Activated naive CD4-positive, alpha-beta T cell treated with anti-CD3 and anti-CD28 coated beads, Interleukin-2, amount 10 ng/mL, durations not matched to agents 7 days and 5 days (primary cell): ENCODE measurements around the gene AKAP13.
A peak's percentile ranks its signal among the peaks of the same experiment; 100 is the strongest.

Experiments
- CTCF ChIA-PET: fragments of 350-600 bp; sonication (Branson Sonifier 250); formaldehyde crosslinking; loops from one replicate; lab custom pipeline; 2021; ENCODE audit warnings: antibody characterized with exemption; lab: Charles Lee
- DNase-seq: peaks from one replicate; pipeline ENCODE4 v3.0.0-alpha.2; 2020
- H3K27ac Mint-ChIP-seq: one replicate; pipeline ENCODE4 v1.8.0; 2021; ENCODE audit warnings: mild to moderate bottlenecking, moderate library complexity, mixed read lengths
- H3K27me3 Mint-ChIP-seq: one replicate; pipeline ENCODE4 v1.8.0; 2021; ENCODE audit warnings: mild to moderate bottlenecking, mixed read lengths
- H3K36me3 Mint-ChIP-seq: one replicate; pipeline ENCODE4 v1.8.0; 2021; ENCODE audit warnings: mixed read lengths
- H3K4me1 Mint-ChIP-seq: one replicate; pipeline ENCODE4 v1.8.0; 2021; ENCODE audit warnings: mixed read lengths
- H3K4me3 Mint-ChIP-seq: one replicate; pipeline ENCODE4 v1.8.0; 2021; ENCODE audit warnings: mild to moderate bottlenecking, moderate library complexity, mixed read lengths
- H3K9me3 Mint-ChIP-seq: one replicate; pipeline ENCODE4 v1.8.0; 2021; ENCODE audit warnings: mixed read lengths

The AKAP13 gene

GRCh38 chr15:85595804-85596536 is 215.6 kb downstream of the AKAP13 start:
- no peak overlapping the region for H3K4me3 Mint-ChIP-seq
- H3K36me3 Mint-ChIP-seq = peaks cover 27% of the 10 kb centered on the region
- H3K27me3 Mint-ChIP-seq = no peaks in the 10 kb centered on the region
- H3K9me3 Mint-ChIP-seq = no peaks in the 10 kb centered on the region
- H3K4me1 Mint-ChIP-seq = peaks cover 39% of the 10 kb centered on the region
- no peak overlapping the region for H3K27ac Mint-ChIP-seq
- CTCF ChIA-PET = no interaction called here
- no peak for DNase-seq

GRCh38 chr15:85597155-85597815 is 216.9 kb downstream of the AKAP13 start:
- H3K36me3 Mint-ChIP-seq = peaks cover 26% of the 10 kb centered on the region

GRCh38 chr15:85598219-85598618 is 217.8 kb downstream of the AKAP13 start:
- Mint-ChIP-seq H3K36me3 (peaks cover 27% of the 10 kb centered on the region), H3K4me1 (peaks cover 47% of the 10 kb centered on the region), H3K27ac (peak overlapping the region; percentile 2), H3K4me3 (no peak overlapping the region), H3K9me3 (no peaks in the 10 kb centered on the region), H3K27me3 (no peaks in the 10 kb centered on the region)
- CTCF ChIA-PET = no interaction called here
- no peak for DNase-seq

More at GRCh38 chr15:85597155-85597815, 216.9 kb downstream of the AKAP13 start:
- Mint-ChIP-seq H3K4me3 (no peak overlapping the region), H3K27ac (no peak overlapping the region), H3K27me3 (no peaks in the 10 kb centered on the region), H3K4me1 (peaks cover 39% of the 10 kb centered on the region), H3K9me3 (no peaks in the 10 kb centered on the region)
- CTCF ChIA-PET = interaction anchor here (0.8 to 1.2 kb wide), 3 partner anchors 14 to 243 kb away, joined by 3 read pairs; no protein-coding TSS in a partner anchor
- peak; percentile 50 for DNase-seq

- H3K4me3 Mint-ChIP-seq = no peak overlapping the region
- CTCF ChIA-PET = no interaction called here
- peaks cover 30% of the 10 kb centered on the region for H3K36me3 Mint-ChIP-seq
- H3K9me3 Mint-ChIP-seq = no peaks in the 10 kb centered on the region
- peaks cover 50% of the 10 kb centered on the region for H3K4me1 Mint-ChIP-seq
- H3K27me3 Mint-ChIP-seq = no peaks in the 10 kb centered on the region
- no peak for DNase-seq
- H3K27ac Mint-ChIP-seq = no peak overlapping the region
Measured at GRCh38 chr15:85598718-85599398, 218.5 kb downstream of the AKAP13 start.

GRCh38 chr15:85600001-85600400 is 219.6 kb downstream of the AKAP13 start:
- peaks cover 50% of the 10 kb centered on the region for H3K4me1 Mint-ChIP-seq
- peaks cover 31% of the 10 kb centered on the region for H3K36me3 Mint-ChIP-seq
- no peaks in the 10 kb centered on the region for H3K27me3 Mint-ChIP-seq
- no peak for DNase-seq
- no peaks in the 10 kb centered on the region for H3K9me3 Mint-ChIP-seq
- H3K4me3 Mint-ChIP-seq = no peak overlapping the region
- CTCF ChIA-PET = no interaction called here
- no peak overlapping the region for H3K27ac Mint-ChIP-seq

DNA sequence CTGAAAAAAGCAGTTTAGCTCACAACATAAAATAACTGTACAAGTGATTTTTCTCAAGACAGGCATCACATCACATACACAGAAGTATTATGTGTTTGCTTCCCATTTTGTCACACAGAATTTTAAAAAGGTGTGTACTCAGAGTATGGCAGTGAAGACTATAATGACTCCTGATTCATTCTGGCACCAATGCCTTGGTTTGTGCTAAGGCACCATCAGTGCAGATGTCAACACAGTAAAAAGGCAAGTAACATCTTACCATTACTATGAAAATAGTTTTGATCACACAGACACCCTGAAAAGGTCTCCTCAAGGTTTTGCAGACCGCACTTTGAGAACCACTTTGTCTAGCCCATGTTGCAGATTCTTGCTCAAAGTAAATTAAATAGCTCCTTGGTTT is 222.8 kb downstream of the AKAP13 start:
- H3K4me3 Mint-ChIP-seq = no peak overlapping the region
- peaks cover 32% of the 10 kb centered on the region for H3K36me3 Mint-ChIP-seq
- H3K27ac Mint-ChIP-seq = no peak overlapping the region
- CTCF ChIA-PET = interaction anchor here (1.5 kb wide), 1 partner anchor 12 kb away, joined by 6 read pairs; no protein-coding TSS in a partner anchor
- no peaks in the 10 kb centered on the region for H3K9me3 Mint-ChIP-seq
- H3K27me3 Mint-ChIP-seq = no peaks in the 10 kb centered on the region
- peaks cover 30% of the 10 kb centered on the region for H3K4me1 Mint-ChIP-seq
- DNase-seq = no peak

DNA sequence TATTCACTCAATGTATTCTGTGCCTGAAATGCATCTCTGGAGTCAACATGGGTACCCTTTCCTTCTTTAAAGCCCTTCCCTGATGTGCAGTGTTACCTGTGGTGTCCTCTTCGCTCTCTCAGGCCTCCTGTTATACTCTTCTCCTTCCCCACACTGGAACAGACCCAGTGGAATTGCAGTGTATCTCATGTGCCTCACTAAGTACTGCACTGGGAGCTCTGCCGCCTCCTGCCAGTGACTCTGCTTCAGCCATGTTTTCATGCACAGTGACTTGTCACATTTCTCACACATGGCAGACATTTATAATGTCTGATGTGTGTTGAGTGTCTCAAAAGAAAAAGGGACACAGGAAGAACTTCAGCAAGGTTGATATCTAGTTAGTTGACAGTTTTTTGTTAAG is 223.3 kb downstream of the AKAP13 start:
- no peak overlapping the region for H3K27ac Mint-ChIP-seq
- CTCF ChIA-PET = interaction anchor here (1.5 kb wide), 1 partner anchor 11 kb away, joined by 6 read pairs; no protein-coding TSS in a partner anchor

GRCh38 chr15:85604194-85604593 is 223.8 kb downstream of the AKAP13 start:
- peaks cover 23% of the 10 kb centered on the region for H3K4me1 Mint-ChIP-seq
- no peaks in the 10 kb centered on the region for H3K27me3 Mint-ChIP-seq
- H3K4me3 Mint-ChIP-seq = no peak overlapping the region
- DNase-seq = no peak
- no peaks in the 10 kb centered on the region for H3K9me3 Mint-ChIP-seq
- CTCF ChIA-PET = interaction anchor here (1.5 kb wide), 1 partner anchor 11 kb away, joined by 6 read pairs; no protein-coding TSS in a partner anchor
- H3K27ac Mint-ChIP-seq = no peak overlapping the region
- peaks cover 29% of the 10 kb centered on the region for H3K36me3 Mint-ChIP-seq

More for the DNA sequence above, 223.3 kb downstream of the AKAP13 start:
- peaks cover 26% of the 10 kb centered on the region for H3K4me1 Mint-ChIP-seq
- H3K9me3 Mint-ChIP-seq = no peaks in the 10 kb centered on the region
- no peak for DNase-seq
- H3K4me3 Mint-ChIP-seq = no peak overlapping the region
- no peaks in the 10 kb centered on the region for H3K27me3 Mint-ChIP-seq
- peaks cover 32% of the 10 kb centered on the region for H3K36me3 Mint-ChIP-seq

- peaks cover 20% of the 10 kb centered on the region for H3K4me1 Mint-ChIP-seq
- DNase-seq = no peak
- H3K27me3 Mint-ChIP-seq = no peaks in the 10 kb centered on the region
- H3K9me3 Mint-ChIP-seq = no peaks in the 10 kb centered on the region
- no peak overlapping the region for H3K4me3 Mint-ChIP-seq
- H3K27ac Mint-ChIP-seq = no peak overlapping the region
- H3K36me3 Mint-ChIP-seq = peaks cover 34% of the 10 kb centered on the region
- CTCF ChIA-PET = no interaction called here
Measured at GRCh38 chr15:85606738-85607137, 226.3 kb downstream of the AKAP13 start.

DNA sequence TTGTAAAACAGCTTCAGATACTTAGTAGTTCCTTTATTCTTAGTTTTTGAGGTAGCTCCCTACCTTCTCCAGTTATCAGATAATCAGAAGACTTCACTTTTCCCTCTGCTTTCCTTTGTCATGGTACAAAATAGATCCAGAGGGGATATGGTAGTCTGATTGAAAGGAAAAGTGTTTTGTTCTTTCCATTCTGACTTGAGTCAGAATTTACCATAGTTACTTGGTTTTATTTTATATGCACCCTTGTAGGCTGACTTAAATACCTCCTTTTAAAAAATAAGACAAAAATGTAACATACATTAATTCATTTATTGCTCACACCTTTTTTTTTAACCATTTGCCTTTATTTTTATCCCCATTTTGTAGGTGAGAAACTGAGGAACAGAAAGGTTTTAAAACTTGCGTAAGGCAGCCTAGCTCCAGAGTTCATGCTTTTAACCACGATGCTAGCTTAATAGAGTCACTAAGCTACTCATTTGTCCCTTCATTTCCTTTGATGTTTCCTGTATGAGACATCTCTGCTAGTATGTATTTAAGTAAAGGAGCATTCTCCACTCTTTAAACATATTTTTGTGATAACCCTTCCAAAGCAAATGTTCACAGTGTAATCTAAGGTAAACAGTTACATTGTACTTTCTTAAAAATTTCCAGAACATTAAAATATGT is 226.9 kb downstream of the AKAP13 start:
- no peak for DNase-seq
- H3K9me3 Mint-ChIP-seq = no peaks in the 10 kb centered on the region
- H3K4me1 Mint-ChIP-seq = peaks cover 20% of the 10 kb centered on the region
- no peaks in the 10 kb centered on the region for H3K27me3 Mint-ChIP-seq
- peaks cover 33% of the 10 kb centered on the region for H3K36me3 Mint-ChIP-seq
- CTCF ChIA-PET = interaction anchor here (0.7 kb wide), 1 partner anchor 102 kb away, joined by 3 read pairs; no protein-coding TSS in a partner anchor
- H3K27ac Mint-ChIP-seq = no peak overlapping the region
- no peak overlapping the region for H3K4me3 Mint-ChIP-seq

DNA sequence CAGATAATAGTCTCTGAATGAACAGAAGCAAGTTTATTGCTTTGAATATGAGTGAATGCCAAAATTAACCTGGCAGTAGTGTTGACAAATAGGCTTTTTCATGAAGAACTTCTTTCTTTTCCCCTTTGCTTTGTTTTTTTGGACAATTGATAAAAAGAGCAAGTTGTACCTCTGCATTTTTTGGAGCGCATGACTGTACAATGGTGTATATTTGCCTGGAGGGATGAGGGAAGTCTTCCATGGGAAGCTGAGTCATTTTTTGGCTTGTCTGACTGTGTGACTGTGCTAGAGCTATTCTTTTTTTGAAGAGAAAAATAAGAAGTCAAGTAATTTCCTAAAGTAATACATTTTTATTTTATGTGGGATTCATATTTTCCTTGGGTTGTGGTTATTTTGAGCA is 227.4 kb downstream of the AKAP13 start:
- H3K4me1 Mint-ChIP-seq = peaks cover 16% of the 10 kb centered on the region
- CTCF ChIA-PET = interaction anchor here (0.7 kb wide), 1 partner anchor 103 kb away, joined by 3 read pairs; no protein-coding TSS in a partner anchor
- no peak overlapping the region for H3K4me3 Mint-ChIP-seq
- no peak overlapping the region for H3K27ac Mint-ChIP-seq
- peaks cover 30% of the 10 kb centered on the region for H3K36me3 Mint-ChIP-seq
- no peaks in the 10 kb centered on the region for H3K9me3 Mint-ChIP-seq
- no peak for DNase-seq
- H3K27me3 Mint-ChIP-seq = no peaks in the 10 kb centered on the region

- DNase-seq = no peak
- H3K36me3 Mint-ChIP-seq = peaks cover 25% of the 10 kb centered on the region
- peaks cover 9% of the 10 kb centered on the region for H3K4me1 Mint-ChIP-seq
- no peak overlapping the region for H3K4me3 Mint-ChIP-seq
- H3K27ac Mint-ChIP-seq = no peak overlapping the region
- CTCF ChIA-PET = no interaction called here
- no peaks in the 10 kb centered on the region for H3K27me3 Mint-ChIP-seq
- no peaks in the 10 kb centered on the region for H3K9me3 Mint-ChIP-seq
Measured at GRCh38 chr15:85609492-85609891, 229.1 kb downstream of the AKAP13 start.

- CTCF ChIA-PET = no interaction called here
- DNase-seq = no peak
- no peak overlapping the region for H3K4me3 Mint-ChIP-seq
- no peaks in the 10 kb centered on the region for H3K9me3 Mint-ChIP-seq
- H3K4me1 Mint-ChIP-seq = peaks cover 10% of the 10 kb centered on the region
- H3K27me3 Mint-ChIP-seq = no peaks in the 10 kb centered on the region
- no peak overlapping the region for H3K27ac Mint-ChIP-seq
- H3K36me3 Mint-ChIP-seq = peaks cover 18% of the 10 kb centered on the region
Measured at GRCh38 chr15:85611361-85611760, 231.0 kb downstream of the AKAP13 start.

DNA sequence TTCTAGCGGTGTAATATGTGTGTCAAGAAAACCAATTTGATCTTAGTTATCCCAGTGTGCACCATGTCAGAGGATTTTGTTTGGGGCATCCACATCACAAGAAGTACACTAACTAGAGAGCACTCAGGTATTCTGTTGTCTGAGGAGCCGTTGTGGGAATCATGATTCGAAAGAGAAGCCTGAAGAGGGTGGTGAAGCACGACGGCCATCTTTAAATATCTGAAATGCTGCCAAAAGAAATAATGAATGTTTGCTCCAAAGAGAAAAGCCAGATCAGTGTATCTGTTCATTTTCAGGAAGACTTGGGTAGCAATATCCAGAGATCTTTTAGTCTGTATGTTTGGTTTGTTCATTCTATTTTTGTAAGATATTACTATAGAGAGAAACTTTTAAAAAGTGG is 233.7 kb downstream of the AKAP13 start:
- CTCF ChIA-PET = no interaction called here
- no peaks in the 10 kb centered on the region for H3K27me3 Mint-ChIP-seq
- peaks cover 10% of the 10 kb centered on the region for H3K36me3 Mint-ChIP-seq
- H3K27ac Mint-ChIP-seq = no peak overlapping the region
- DNase-seq = no peak
- H3K4me1 Mint-ChIP-seq = peaks cover 9% of the 10 kb centered on the region
- H3K4me3 Mint-ChIP-seq = no peak overlapping the region
- no peaks in the 10 kb centered on the region for H3K9me3 Mint-ChIP-seq
